ENCODE results near the gene TMEM132D.

The TMEM132D gene

GRCh38 chr12:129873111-129873832 is 30.6 kb downstream of the TMEM132D start:
- DNase-seq = no peak

- DNase-seq = no peak
Observed at GRCh38 chr12:129871991-129872972, 31.5 kb downstream of the TMEM132D start.

- DNase-seq = no peak
Observed at GRCh38 chr12:129870796-129871195, 33.0 kb downstream of the TMEM132D start.

GRCh38 chr12:129870136-129870535 is 33.7 kb downstream of the TMEM132D start:
- no peak for DNase-seq

- no peak for DNase-seq
Observed at GRCh38 chr12:129868575-129868974, 35.2 kb downstream of the TMEM132D start.

GRCh38 chr12:129863938-129864337 is 39.9 kb downstream of the TMEM132D start:
- DNase-seq = no peak

GRCh38 chr12:129862561-129863175 is 41.2 kb downstream of the TMEM132D start:
- no peak for DNase-seq

GRCh38 chr12:129861951-129862350 is 41.9 kb downstream of the TMEM132D start:
- no peak for DNase-seq

GRCh38 chr12:129854591-129854990 is 49.2 kb downstream of the TMEM132D start:
- DNase-seq = no peak

- DNase-seq = no peak
Observed at GRCh38 chr12:129851296-129851695, 52.5 kb downstream of the TMEM132D start.

GRCh38 chr12:129848876-129849275 is 54.9 kb downstream of the TMEM132D start:
- no peak for DNase-seq

- DNase-seq = no peak
Observed at GRCh38 chr12:129847063-129847462, 56.8 kb downstream of the TMEM132D start.

GRCh38 chr12:129844662-129845220 is 59.1 kb downstream of the TMEM132D start:
- DNase-seq = no peak

- no peak for DNase-seq
Observed at GRCh38 chr12:129841251-129841650, 62.6 kb downstream of the TMEM132D start.

GRCh38 chr12:129840145-129840884 is 63.5 kb downstream of the TMEM132D start:
- DNase-seq = no peak

GRCh38 chr12:129839679-129840078 is 64.1 kb downstream of the TMEM132D start:
- no peak for DNase-seq

- no peak for DNase-seq
Observed at GRCh38 chr12:129831294-129831693, 72.5 kb downstream of the TMEM132D start.

- no peak for DNase-seq
Observed at GRCh38 chr12:129830796-129831195, 73.0 kb downstream of the TMEM132D start.

- DNase-seq = no peak
Observed at GRCh38 chr12:129827866-129828384, 75.9 kb downstream of the TMEM132D start.

- no peak for DNase-seq
Observed at GRCh38 chr12:129827102-129827865, 76.5 kb downstream of the TMEM132D start.

GRCh38 chr12:129826273-129826672 is 77.6 kb downstream of the TMEM132D start:
- DNase-seq = no peak

Measured in activated gamma-delta T cell (primary cell).